NCI-H748 (cell line): ENCODE measurements around the gene GSE1.
"Not testable (repeated sequence)": the region's sequence is repeated elsewhere in the genome, so short reads cannot be mapped to it uniquely, and the experiment has no call there.

Experiments used
- DNase-seq: peaks from one replicate; lab custom pipeline; 2025; ENCODE audit not compliant: unreplicated experiment; lab: John Stamatoyannopoulos, UW

GSE1 gene

GRCh38 chr16:85589688-85590505 is 23.2 kb upstream of the GSE1 start:
- DNase-seq, result no peak

DNA sequence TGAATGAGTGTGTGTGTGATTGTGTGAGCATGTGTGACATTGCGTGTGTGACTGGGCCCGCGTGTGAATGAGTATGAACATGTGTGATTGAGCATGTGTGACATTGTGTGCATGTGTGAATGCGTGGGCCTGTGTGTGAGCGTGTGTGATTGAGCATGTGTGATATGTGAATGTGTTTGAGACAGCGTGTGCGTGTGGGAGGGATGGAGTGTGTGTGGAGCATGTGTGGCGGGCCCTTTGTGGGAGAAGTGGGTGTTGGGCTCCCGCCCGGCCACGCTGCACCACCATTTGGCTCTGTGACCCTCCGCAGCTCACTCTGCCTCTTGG is 22.7 kb upstream of the GSE1 start:
- no peak for DNase-seq

GRCh38 chr16:85591381-85591780 is 21.7 kb upstream of the GSE1 start:
- DNase-seq, result no peak

DNA sequence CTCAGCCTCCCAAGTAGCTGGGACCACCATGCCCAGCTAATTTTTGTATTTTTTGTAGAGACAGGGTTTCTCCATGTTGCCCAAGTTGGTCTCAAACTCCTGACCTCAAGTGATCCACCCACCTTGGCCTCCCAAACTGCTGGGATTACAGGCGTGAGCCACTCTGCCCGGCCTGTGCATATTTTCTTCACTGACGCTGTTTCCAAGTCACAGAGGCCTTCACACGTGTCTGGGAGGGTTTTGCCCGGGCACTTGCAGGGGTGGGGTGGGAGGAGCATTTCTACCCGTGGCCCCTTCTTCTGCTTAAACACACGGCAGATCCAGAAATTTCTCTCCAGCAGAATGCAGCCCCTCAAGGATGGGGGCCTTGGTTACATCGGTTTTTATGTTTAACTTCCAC is 20.8 kb upstream of the GSE1 start:
- not testable (repeated sequence) for DNase-seq

GRCh38 chr16:85592700-85593493 is 20.2 kb upstream of the GSE1 start:
- DNase-seq, result no peak

DNA sequence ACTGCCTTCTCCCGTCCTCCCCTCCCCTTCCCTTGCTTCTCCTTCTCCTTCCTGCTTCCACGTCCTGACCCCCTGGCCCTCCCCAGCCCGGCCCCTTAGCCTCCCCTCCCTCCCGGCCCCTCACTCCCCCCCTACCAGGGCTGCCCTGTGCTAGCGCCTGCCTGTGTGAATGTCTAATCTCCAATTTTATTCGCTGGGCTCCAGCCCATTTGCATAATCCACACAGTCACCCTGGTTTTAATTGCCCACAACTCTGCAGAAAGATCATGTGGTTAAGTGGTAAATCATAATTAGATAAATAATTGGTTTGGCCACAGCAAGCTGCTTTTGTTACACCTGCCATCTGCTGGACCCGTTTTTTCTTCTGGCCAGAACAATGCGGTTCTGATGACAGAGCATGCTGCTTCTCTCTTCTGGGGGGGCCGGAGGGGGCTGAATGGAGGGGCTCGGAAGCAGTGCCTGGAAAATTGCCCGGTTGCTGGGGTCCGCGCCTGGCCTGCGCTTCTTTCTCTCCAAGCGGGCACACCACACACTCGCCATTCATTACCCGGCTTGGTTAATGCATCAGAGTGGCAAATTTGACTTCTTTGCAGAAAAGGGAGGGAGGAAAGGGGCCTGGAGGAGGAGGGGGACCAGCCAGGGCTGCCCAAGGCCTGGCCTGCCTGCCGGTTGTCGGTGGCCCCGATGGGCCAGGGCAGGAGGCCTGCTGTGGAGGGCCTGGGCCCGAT is 19.5 kb upstream of the GSE1 start:
- DNase-seq, result peak; percentile 95

GRCh38 chr16:85594273-85594977 is 18.7 kb upstream of the GSE1 start:
- DNase-seq, result no peak

GRCh38 chr16:85594978-85595661 is 18.0 kb upstream of the GSE1 start:
- no peak for DNase-seq

- no peak for DNase-seq
These were observed 17.2 kb upstream of the GSE1 start for GRCh38 chr16:85595812-85596502.

GRCh38 chr16:85598141-85598540 is 15.0 kb upstream of the GSE1 start:
- DNase-seq, result no peak

DNA sequence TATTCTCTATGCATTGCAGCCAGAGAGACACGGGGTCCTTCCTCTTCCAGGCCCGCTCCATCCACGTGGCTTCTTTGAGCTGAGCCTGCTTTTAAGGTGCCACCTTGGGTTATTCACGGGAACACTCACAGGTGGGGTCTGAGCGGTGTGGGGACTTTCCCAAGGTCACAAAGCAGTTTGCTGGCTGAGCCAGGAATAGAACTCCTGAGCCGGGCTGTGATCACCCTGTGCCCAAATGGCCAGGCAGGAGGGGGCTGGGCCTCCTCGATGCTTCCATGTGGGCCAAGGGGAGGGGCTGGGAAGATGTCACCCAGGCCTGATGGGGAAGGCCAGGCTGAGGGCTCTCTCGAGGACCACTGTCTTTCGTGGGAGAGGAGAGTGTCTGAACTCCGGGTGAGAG is 13.0 kb upstream of the GSE1 start:
- no peak for DNase-seq

DNA sequence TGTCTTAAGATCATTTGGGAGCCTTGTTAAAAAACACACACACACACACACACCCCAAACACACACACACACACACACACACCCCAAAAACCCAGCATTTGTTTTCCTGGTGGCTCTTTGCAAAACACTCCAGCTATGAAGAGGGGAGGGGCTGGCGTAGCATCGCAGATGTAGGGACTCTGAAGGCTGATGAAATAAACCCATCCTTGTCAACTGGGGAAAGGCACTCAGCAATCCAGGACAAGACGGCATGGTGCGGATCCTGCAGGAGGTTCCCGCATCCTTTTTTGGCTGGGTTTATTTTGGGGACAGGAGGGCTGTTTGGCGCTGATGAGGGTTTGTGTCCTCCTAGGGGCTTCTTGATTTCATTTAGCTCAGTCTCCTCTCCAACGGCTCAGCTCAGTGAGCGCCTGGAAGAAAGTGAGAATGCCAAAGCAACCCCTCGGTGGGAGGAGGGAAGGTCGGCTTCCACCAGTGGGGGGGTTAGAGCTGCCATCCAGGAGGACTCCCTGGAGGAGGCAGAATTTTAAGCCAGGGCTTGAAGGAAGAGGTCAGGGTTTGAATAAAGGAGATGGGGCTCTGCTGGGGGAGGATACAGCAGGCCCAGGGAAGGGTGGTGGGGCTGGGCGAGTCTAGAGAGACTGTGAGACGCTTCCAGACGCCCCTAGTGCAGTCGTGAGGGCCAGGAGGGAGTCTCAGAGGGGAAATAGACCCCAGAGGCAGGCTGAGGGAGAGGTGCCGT is 12.4 kb upstream of the GSE1 start:
- DNase-seq, result no peak

- no peak for DNase-seq
These were observed 11.9 kb upstream of the GSE1 start for GRCh38 chr16:85601272-85601639.

DNA sequence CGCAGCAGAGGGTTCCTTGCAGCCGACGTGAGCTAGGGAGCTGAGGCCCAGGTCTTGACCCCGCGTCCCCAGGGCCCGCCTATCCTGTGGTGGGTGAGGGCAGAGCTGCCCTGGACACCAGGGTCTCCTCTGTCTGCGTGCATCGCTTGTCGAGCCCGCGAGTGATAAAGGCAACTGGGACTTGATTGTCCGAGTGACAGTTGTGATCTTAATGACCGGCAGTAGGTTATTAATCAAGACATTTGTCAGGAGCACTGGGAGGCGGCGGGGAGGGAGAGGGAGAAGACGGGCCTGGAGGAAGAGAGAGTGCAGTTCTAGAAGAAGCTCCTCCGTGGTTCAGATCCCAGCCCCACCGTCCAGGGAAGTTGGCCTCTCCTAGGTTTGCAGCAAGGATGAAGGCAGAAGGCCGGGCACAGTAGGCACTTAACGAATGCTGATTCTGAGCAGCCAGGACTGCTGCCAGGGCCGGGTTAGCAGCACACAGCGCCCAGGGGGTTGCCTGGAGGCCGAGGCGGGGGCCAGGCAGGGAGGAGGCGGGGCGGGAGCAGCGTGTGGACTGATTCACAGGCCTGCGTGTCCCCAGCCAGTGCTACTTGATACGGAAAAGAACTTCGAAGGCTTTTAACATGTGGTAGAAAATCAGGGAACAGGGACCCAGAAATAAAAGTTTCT is 11.3 kb upstream of the GSE1 start:
- peak; percentile 29 for DNase-seq

- peak; percentile 89 for DNase-seq
These were observed 10.5 kb upstream of the GSE1 start for GRCh38 chr16:85602402-85603202.

- no peak for DNase-seq
These were observed 9.8 kb upstream of the GSE1 start for GRCh38 chr16:85603203-85603755.

DNA sequence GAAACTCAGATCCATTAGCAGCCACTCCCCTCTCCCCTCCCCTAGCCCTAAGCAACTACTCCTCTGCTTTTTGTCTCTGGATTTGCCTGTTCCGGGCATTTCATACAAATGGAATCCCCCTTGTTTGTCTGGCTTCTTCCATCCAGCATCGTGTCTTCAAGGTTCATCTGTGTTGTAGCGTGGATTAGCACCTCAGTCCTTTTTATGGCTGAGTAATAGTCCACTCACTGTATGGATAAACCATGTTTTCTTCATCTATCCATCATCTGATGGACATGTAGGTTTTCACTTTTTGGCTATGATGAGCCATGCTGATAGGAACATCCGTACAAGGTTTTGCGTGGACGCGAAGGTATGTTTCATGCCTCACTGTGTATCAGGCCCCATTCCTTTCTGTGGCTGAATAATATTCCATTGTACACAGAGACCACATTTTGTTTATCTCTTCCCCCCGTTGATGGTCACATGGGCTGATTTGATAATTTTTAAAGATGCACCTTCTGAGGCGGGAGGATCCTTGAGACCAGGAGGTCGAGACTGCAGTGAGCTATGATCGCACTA is 8.9 kb upstream of the GSE1 start:
- DNase-seq, result no peak
